Endothelial cell of hepatic sinusoid (primary cell): ENCODE measurements around the gene DMRT1.

Experiments
- in situ Hi-C: cut with HindIII; loops from 2 replicates; pipeline ENCODE4 v1.10.0; 2017; ENCODE audit warnings: low sequenced_read_pairs

The DMRT1 gene

GRCh38 chr9:969310-970150, 128.0 kb downstream of the DMRT1 start:
- in situ Hi-C loops, result no loop called here

GRCh38 chr9:970151-970996, 128.9 kb downstream of the DMRT1 start:
- in situ Hi-C loops, result no loop called here

- in situ Hi-C loops, result no loop called here
These were observed 130.5 kb downstream of the DMRT1 start for GRCh38 chr9:971901-972500.

- in situ Hi-C loops, result no loop called here
These were observed 131.2 kb downstream of the DMRT1 start for GRCh38 chr9:972501-973294.

GRCh38 chr9:973295-973834, 131.9 kb downstream of the DMRT1 start:
- in situ Hi-C loops, result no loop called here

GRCh38 chr9:974031-974995, 132.8 kb downstream of the DMRT1 start:
- in situ Hi-C loops, result no loop called here

- in situ Hi-C loops, result no loop called here
These were observed 133.7 kb downstream of the DMRT1 start for GRCh38 chr9:974996-975739.

GRCh38 chr9:975740-976257, 134.3 kb downstream of the DMRT1 start:
- in situ Hi-C loops, result no loop called here

- in situ Hi-C loops, result no loop called here
These were observed 134.9 kb downstream of the DMRT1 start, which contains the start of gene DMRT3 for GRCh38 chr9:976258-976942. Gene DMRT3, plus strand, starts transcription at chr9:976655. Its CDS starts 347 bp downstream, at chr9:977002.

- in situ Hi-C loops, result no loop called here
These were observed 135.7 kb downstream of the DMRT1 start for GRCh38 chr9:976943-977837.

GRCh38 chr9:977838-978830, 136.6 kb downstream of the DMRT1 start:
- in situ Hi-C loops, result no loop called here

GRCh38 chr9:979983-980382, 138.5 kb downstream of the DMRT1 start:
- in situ Hi-C loops, result no loop called here

- in situ Hi-C loops, result no loop called here
These were observed 139.1 kb downstream of the DMRT1 start for GRCh38 chr9:980640-981039.

GRCh38 chr9:981491-981898, 140.0 kb downstream of the DMRT1 start:
- in situ Hi-C loops, result no loop called here

GRCh38 chr9:982394-983230, 141.1 kb downstream of the DMRT1 start:
- in situ Hi-C loops, result no loop called here
